ENCODE measurements around the gene PRDM16. TPM values are rescaled to one million over a fixed set of nuclear protein-coding genes. Genes with fewer than 3 reads are reported as not detected.

PRDM16 gene
- polyA plus RNA-seq, 1 of the 3 experiments (the other 2 are of a cell fraction): not detected

DNA sequence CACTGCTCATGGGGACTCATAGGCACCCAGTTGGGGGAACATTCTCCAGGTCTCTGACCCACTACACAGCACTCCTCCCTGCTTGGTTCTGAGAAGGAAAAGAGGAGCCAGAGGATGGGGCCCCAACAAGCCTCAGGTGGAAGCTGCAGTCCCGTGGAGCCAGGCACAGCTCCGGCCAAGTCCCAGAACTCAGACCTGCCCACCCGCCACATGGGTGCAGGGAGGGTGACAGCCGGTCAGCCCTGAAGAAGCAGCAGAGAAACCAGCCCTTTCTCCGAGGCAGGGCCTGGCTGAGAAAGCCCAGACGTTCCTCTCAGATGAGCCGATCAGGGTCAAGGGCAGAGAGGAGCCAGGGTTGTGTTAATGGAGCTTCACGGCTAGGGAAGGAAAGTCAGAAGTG, 106.5 kb downstream of the PRDM16 start:
- Histone ChIP-seq H3K27ac (ENCODE audit: low read depth in 2 of 2, low read length in 1 of 2) (no peak overlapping the region), H3K9me3 (no peaks in the 10 kb centered on the region), H3K4me3 (ENCODE audit: low read depth in 2 of 2, low read length in 1 of 2) (no peak overlapping the region), H3K9me2 (no peaks in the 10 kb centered on the region), H4K20me1 (ENCODE audit: insufficient read depth) (no peaks in the 10 kb centered on the region), H3K27me3 (ENCODE audit: insufficient read depth) (no peaks in the 10 kb centered on the region), H3K9ac (no peak overlapping the region), H2AFZ (ENCODE audit: low read depth) (no peak overlapping the region), H3K36me3 (replicated peaks in 1 of 2; ENCODE audit: control insufficient read depth in 1 of 2, insufficient read depth in 2 of 2, low read length in 1 of 2) (no peaks in the 10 kb centered on the region), H3F3A (replicated peaks; ENCODE audit: insufficient read depth) (no peaks in the 10 kb centered on the region), H3K4me1 (ENCODE audit: control insufficient read depth in 1 of 2, insufficient read depth in 2 of 2, low read depth in 1 of 2, low read length in 1 of 2) (peaks cover 0 to 4% of the 10 kb centered on the region in 2 experiments; a peak in 1 of 4 replicates), H3K79me2 (ENCODE audit: insufficient read depth) (no peaks in the 10 kb centered on the region), H3K4me2 (no peak overlapping the region)
- ChIA-PET POLR2A (no interaction called here), CTCF (no interaction called here)
- no peak for DNase-seq
- 36% methylated on average over 5 of the region's 8 CpGs for WGBS (ENCODE audit: low lambda C conversion rate)
- no peak for TF ChIP-seq MEF2A (IDR thresholded peaks at IDR 0.05; ENCODE audit: borderline replicate concordance, low read depth)
- TF ChIP-seq RCOR1 (IDR thresholded peaks at IDR 0.05; ENCODE audit: low read length): no peak
- TF ChIP-seq GABPA (IDR thresholded peaks at IDR 0.05; ENCODE audit: low read depth): no peak
- no peak for TF ChIP-seq MXI1 (IDR thresholded peaks at IDR 0.05; ENCODE audit: low read depth, low read length)
- TF ChIP-seq, protein P1, sequence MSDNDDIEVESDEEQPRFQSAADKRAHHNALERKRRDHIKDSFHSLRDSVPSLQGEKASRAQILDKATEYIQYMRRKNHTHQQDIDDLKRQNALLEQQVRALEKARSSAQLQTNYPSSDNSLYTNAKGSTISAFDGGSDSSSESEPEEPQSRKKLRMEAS (IDR thresholded peaks at IDR 0.05; ENCODE audit: low read depth): no peak
- no peak for TF ChIP-seq POLR2AphosphoS5 (IDR thresholded peaks at IDR 0.05; ENCODE audit: low read depth, low read length)
- TF ChIP-seq TEAD4 (IDR thresholded peaks at IDR 0.05; ENCODE audit: borderline replicate concordance, insufficient read depth): no peak
- no peak for TF ChIP-seq TCF12 (IDR thresholded peaks at IDR 0.05)
- no peak for TF ChIP-seq USF1 (IDR thresholded peaks at IDR 0.05; ENCODE audit: borderline replicate concordance, low read depth)

- Histone ChIP-seq H3K9me2 (no peaks in the 10 kb centered on the region), H3K4me1 (ENCODE audit: control insufficient read depth in 1 of 2, insufficient read depth in 2 of 2, low read depth in 1 of 2, low read length in 1 of 2) (no peaks in the 10 kb centered on the region), H3K79me2 (ENCODE audit: insufficient read depth) (no peaks in the 10 kb centered on the region), H3F3A (replicated peaks; ENCODE audit: insufficient read depth) (peaks cover 2% of the 10 kb centered on the region), H3K27me3 (ENCODE audit: insufficient read depth) (no peaks in the 10 kb centered on the region), H3K9me3 (no peaks in the 10 kb centered on the region), H3K36me3 (replicated peaks in 1 of 2; ENCODE audit: control insufficient read depth in 1 of 2, insufficient read depth in 2 of 2, low read length in 1 of 2) (no peaks in the 10 kb centered on the region), H3K4me2 (no peak overlapping the region), H3K4me3 (ENCODE audit: low read depth in 2 of 2, low read length in 1 of 2) (no peak overlapping the region), H2AFZ (ENCODE audit: low read depth) (no peak overlapping the region), H3K9ac (no peak overlapping the region), H3K27ac (ENCODE audit: low read depth in 2 of 2, low read length in 1 of 2) (no peak overlapping the region), H4K20me1 (ENCODE audit: insufficient read depth) (no peaks in the 10 kb centered on the region)
- CTCF ChIA-PET: no interaction called here
- DNase-seq: no peak
- TF ChIP-seq FOXJ3 (CRISPR knock-in tag; IDR thresholded peaks at IDR 0.05): no peak
- TF ChIP-seq CTCF (IDR thresholded peaks at IDR 0.05): no peak
- TF ChIP-seq FOSL2 (IDR thresholded peaks at IDR 0.05; ENCODE audit: borderline replicate concordance, low read depth): no peak
- TF ChIP-seq, protein P1 (IDR thresholded peaks at IDR 0.05; ENCODE audit: low read depth): no peak
- TF ChIP-seq JUND (IDR thresholded peaks at IDR 0.05): no peak
- no peak for TF ChIP-seq SIN3A (IDR thresholded peaks at IDR 0.05; ENCODE audit: borderline replicate concordance, low read depth, low read length)
- no peak for TF ChIP-seq NRF1 (IDR thresholded peaks at IDR 0.05; ENCODE audit: low read depth, low read length)
- TF ChIP-seq FOXM1 (IDR thresholded peaks at IDR 0.05; ENCODE audit: low read depth): no peak
- no peak for TF ChIP-seq GABPA (IDR thresholded peaks at IDR 0.05; ENCODE audit: low read depth)
- no peak for TF ChIP-seq USF1 (IDR thresholded peaks at IDR 0.05; ENCODE audit: borderline replicate concordance, low read depth)
- TF ChIP-seq TAF1 (IDR thresholded peaks at IDR 0.05; ENCODE audit: borderline replicate concordance, low read depth, low read length): no peak
- TF ChIP-seq TEAD4 (IDR thresholded peaks at IDR 0.05; ENCODE audit: borderline replicate concordance, insufficient read depth): no peak
- no peak for TF ChIP-seq POLR2AphosphoS5 (IDR thresholded peaks at IDR 0.05; ENCODE audit: low read depth, low read length)
- POLR2A ChIA-PET: no interaction called here
These were observed 107.0 kb downstream of the PRDM16 start for GRCh38 chr1:3176028-3176427.

Data from SK-N-SH (cell line).